Panc1 (cell line): ENCODE data around the gene IFT80. TPM values are rescaled to one million over a fixed set of nuclear protein-coding genes. Genes with fewer than 3 reads are reported as not detected.

ENCODE experiments used
- ATAC-seq: fragments of 200-7000 bp; cut with Tn5 transposase; 2 replicates; pipeline ENCODE4 v1.9.1; 2020; ENCODE audit warnings: mild to moderate bottlenecking, moderate library complexity
- BruUV-seq: library from RNA; stranded (reverse); fragments of 400-500 nt; replicated peaks from 2 replicates; lab custom pipeline; 2021; lab: Mats Ljungman, UMichigan
- CTCF ChIA-PET: fragments of 300-600 bp; sonication (Branson Sonifier 250); formaldehyde crosslinking; loops from one replicate; lab custom pipeline; 2022; ENCODE audit warnings: antibody characterized with exemption; lab: Charles Lee
- POLR2A ChIA-PET: fragments of 300-600 bp; sonication (Branson Sonifier 250); formaldehyde crosslinking; loops from one replicate; lab custom pipeline; 2022; ENCODE audit warnings: antibody characterized with exemption; lab: Charles Lee
- DNase-seq: peaks from one replicate; pipeline ENCODE4 v3.0.0-alpha.2; 2010; ENCODE audit warnings: low read depth, low spot score
- H3K27ac ChIP-seq: 2 replicates; pipeline ENCODE4 v1.5.1; 2011; ENCODE audit warnings: mild to moderate bottlenecking, low read length, inconsistent platforms
- H3K27me3 ChIP-seq: fragments of 200-500 bp; sonication (Bioruptor generic); 2 replicates; pipeline ENCODE4 v1.6.0; 2014; ENCODE audit warnings: low read length, inconsistent platforms; ENCODE audit not compliant: control insufficient read depth, insufficient read depth
- H3K36me3 ChIP-seq: fragments of 200-500 bp; sonication (Bioruptor generic); 2 replicates; pipeline ENCODE4 v1.5.1; 2014; ENCODE audit warnings: inconsistent platforms, mild to moderate bottlenecking, low read length, moderate library complexity; ENCODE audit not compliant: control insufficient read depth, insufficient read depth
- H3K4me1 ChIP-seq: 2 replicates; pipeline ENCODE4 v1.5.1; 2011; ENCODE audit warnings: inconsistent platforms, mild to moderate bottlenecking, low read length, moderate library complexity; ENCODE audit not compliant: control insufficient read depth, insufficient read depth
- H3K4me3 ChIP-seq, 2 experiments: 2 replicates each; pipeline ENCODE4 v1.5.1; 2011 to 2012; ENCODE audit warnings: low read depth in 2 of 2, low read length in 2 of 2, mild to moderate bottlenecking in 2 of 2, inconsistent platforms in 1 of 2, moderate library complexity in 1 of 2
- H3K9me3 ChIP-seq: fragments of 200-500 bp; sonication (Bioruptor generic); 2 replicates; pipeline ENCODE4 v1.5.1; 2014; ENCODE audit warnings: low read depth, mild to moderate bottlenecking, inconsistent platforms, low read length, moderate library complexity; ENCODE audit not compliant: control insufficient read depth, insufficient read depth
- POLR2AphosphoS5 ChIP-seq: IDR thresholded peaks from 2 replicates; pipeline ENCODE4 v1.6.1; 2012; ENCODE audit warnings: mild to moderate bottlenecking, low read depth, low read length, moderate library complexity
- SIN3A ChIP-seq: IDR thresholded peaks from 2 replicates; pipeline ENCODE4 v1.6.1; 2012; ENCODE audit warnings: low read depth, mild to moderate bottlenecking, low read length, moderate library complexity, borderline replicate concordance; ENCODE audit not compliant: insufficient read depth
- TCF7L2 ChIP-seq: IDR thresholded peaks from 2 replicates; pipeline ENCODE4 v1.6.1; 2011; ENCODE audit warnings: mild to moderate bottlenecking, low read depth, low read length, inconsistent platforms
- in situ Hi-C: cut with HindIII; loops from 2 replicates; pipeline ENCODE4 v1.10.0; 2016; ENCODE audit warnings: low sequenced_read_pairs, low pct_unique_long_range_greater_than_20kb
- intact Hi-C: fragments of 100-400 bp; cut with micrococcal nuclease; formaldehyde crosslinking; loops from one replicate; pipeline ENCODE4 v1.10.0; 2022; ENCODE audit not compliant: unreplicated experiment
- total RNA-seq: library from RNA; stranded (reverse); gene quantifications from one replicate; pipeline ENCODE4 v1.2.1, GENCODE V29; 2021; ENCODE audit not compliant: unreplicated experiment
- TF ChIP-seq, protein P1 (sequence below): fragments of 450-650 bp; IDR thresholded peaks from 2 replicates; pipeline ENCODE4 v1.5.1; 2017; ENCODE audit warnings: mild to moderate bottlenecking
- TF ChIP-seq, protein P2 (sequence below), 2 experiments: IDR thresholded peaks; 2 replicates each; pipeline ENCODE4 v1.6.1; 2011 to 2012; ENCODE audit warnings: low read depth in 2 of 2, control low read depth in 1 of 2, low read length in 1 of 2, mild to moderate bottlenecking in 1 of 2, moderate library complexity in 1 of 2; ENCODE audit not compliant: insufficient read depth in 1 of 2

The IFT80 gene
- total RNA-seq, 1 experiment from 2014 or later = 35.1 TPM

DNA sequence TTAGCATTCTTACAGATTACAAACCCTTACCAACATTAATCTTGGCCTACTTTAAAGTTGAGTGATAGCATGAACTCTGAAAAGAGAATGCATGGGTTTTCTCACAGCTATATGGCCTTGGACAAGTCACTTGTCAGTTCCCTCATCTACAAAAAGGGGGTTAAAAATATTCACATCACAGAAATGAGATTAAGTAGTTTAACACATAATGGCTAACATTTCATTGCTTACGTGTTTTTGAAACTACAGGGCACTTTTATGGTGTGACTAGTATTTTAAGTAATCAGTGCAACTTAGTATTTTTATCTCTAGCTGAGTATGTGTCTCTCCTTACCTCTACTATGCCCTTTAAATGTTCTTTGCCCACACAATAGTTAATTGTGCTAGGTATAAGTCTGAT, 36.7 kb upstream of the IFT80 start:
- H3K27me3 ChIP-seq = no peaks in the 10 kb centered on the region
- POLR2A ChIA-PET = no interaction called here
- no TSS peak for BruUV-seq

GRCh38 chr3:160435095-160435494, 36.1 kb upstream of the IFT80 start:
- intact Hi-C loops (no loop called here), in situ Hi-C loops (no loop called here)
- DNase-seq = no peak
- no peaks in the 10 kb centered on the region for H3K9me3 ChIP-seq
- H3K4me1 ChIP-seq = no peaks in the 10 kb centered on the region
- BruUV-seq = no TSS peak
- TF ChIP-seq TCF7L2 (no peak), SIN3A (no peak), POLR2AphosphoS5 (no peak)
- TF ChIP-seq, protein P1, sequence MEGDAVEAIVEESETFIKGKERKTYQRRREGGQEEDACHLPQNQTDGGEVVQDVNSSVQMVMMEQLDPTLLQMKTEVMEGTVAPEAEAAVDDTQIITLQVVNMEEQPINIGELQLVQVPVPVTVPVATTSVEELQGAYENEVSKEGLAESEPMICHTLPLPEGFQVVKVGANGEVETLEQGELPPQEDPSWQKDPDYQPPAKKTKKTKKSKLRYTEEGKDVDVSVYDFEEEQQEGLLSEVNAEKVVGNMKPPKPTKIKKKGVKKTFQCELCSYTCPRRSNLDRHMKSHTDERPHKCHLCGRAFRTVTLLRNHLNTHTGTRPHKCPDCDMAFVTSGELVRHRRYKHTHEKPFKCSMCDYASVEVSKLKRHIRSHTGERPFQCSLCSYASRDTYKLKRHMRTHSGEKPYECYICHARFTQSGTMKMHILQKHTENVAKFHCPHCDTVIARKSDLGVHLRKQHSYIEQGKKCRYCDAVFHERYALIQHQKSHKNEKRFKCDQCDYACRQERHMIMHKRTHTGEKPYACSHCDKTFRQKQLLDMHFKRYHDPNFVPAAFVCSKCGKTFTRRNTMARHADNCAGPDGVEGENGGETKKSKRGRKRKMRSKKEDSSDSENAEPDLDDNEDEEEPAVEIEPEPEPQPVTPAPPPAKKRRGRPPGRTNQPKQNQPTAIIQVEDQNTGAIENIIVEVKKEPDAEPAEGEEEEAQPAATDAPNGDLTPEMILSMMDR = no peak
- TF ChIP-seq, protein P2, sequence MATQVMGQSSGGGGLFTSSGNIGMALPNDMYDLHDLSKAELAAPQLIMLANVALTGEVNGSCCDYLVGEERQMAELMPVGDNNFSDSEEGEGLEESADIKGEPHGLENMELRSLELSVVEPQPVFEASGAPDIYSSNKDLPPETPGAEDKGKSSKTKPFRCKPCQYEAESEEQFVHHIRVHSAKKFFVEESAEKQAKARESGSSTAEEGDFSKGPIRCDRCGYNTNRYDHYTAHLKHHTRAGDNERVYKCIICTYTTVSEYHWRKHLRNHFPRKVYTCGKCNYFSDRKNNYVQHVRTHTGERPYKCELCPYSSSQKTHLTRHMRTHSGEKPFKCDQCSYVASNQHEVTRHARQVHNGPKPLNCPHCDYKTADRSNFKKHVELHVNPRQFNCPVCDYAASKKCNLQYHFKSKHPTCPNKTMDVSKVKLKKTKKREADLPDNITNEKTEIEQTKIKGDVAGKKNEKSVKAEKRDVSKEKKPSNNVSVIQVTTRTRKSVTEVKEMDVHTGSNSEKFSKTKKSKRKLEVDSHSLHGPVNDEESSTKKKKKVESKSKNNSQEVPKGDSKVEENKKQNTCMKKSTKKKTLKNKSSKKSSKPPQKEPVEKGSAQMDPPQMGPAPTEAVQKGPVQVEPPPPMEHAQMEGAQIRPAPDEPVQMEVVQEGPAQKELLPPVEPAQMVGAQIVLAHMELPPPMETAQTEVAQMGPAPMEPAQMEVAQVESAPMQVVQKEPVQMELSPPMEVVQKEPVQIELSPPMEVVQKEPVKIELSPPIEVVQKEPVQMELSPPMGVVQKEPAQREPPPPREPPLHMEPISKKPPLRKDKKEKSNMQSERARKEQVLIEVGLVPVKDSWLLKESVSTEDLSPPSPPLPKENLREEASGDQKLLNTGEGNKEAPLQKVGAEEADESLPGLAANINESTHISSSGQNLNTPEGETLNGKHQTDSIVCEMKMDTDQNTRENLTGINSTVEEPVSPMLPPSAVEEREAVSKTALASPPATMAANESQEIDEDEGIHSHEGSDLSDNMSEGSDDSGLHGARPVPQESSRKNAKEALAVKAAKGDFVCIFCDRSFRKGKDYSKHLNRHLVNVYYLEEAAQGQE (IDR thresholded peaks at IDR 0.05; ENCODE audit: insufficient read depth in 1 of 2, low read depth in 2 of 2, low read length in 1 of 2) = no peak
- ChIA-PET CTCF (interaction anchor here (0.6 kb wide), 1 partner anchor 272 kb away, joined by 5 read pairs; no protein-coding TSS in a partner anchor), POLR2A (interaction anchor here (0.6 to 0.7 kb wide), 3 partner anchors 20 to 377 kb away, joined by 3 to 6 read pairs (median 5); no protein-coding TSS in a partner anchor)
- H3K4me3 ChIP-seq = no peak overlapping the region
- H3K27me3 ChIP-seq = no peaks in the 10 kb centered on the region
- peaks cover 68% of the 10 kb centered on the region for H3K36me3 ChIP-seq
- no peak; the same call in 1 of the 2 replicates for ATAC-seq
- H3K27ac ChIP-seq = no peak overlapping the region

More for the DNA sequence above, 36.7 kb upstream of the IFT80 start:
- peaks cover 61% of the 10 kb centered on the region for H3K36me3 ChIP-seq
- H3K4me3 ChIP-seq = no peak overlapping the region
- DNase-seq (no peak), ATAC-seq (no peak; the same call in 1 of the 2 replicates)
- CTCF ChIA-PET = no interaction called here
- H3K9me3 ChIP-seq = no peaks in the 10 kb centered on the region
- H3K4me1 ChIP-seq = no peaks in the 10 kb centered on the region
- TF ChIP-seq POLR2AphosphoS5 (no peak), TCF7L2 (no peak), SIN3A (no peak)
- TF ChIP-seq, protein P1 = no peak
- TF ChIP-seq, protein P2 (IDR thresholded peaks at IDR 0.05; ENCODE audit: insufficient read depth in 1 of 2, low read depth in 2 of 2, low read length in 1 of 2) = no peak
- in situ Hi-C loops = no loop called here
- H3K27ac ChIP-seq = no peak overlapping the region
- intact Hi-C loops = no loop called here
